HG02870 (cell line): ENCODE data around the gene ZNHIT1.
"Not testable (repeated sequence)": the region's sequence is repeated elsewhere in the genome, so short reads cannot be mapped to it uniquely, and the experiment has no call there.

Source experiments
- ATAC-seq: cut with Tn5 transposase; IDR thresholded peaks from one replicate; pipeline ENCODE4 v1.9.1; 2021; ENCODE audit warnings: mild to moderate bottlenecking, moderate library complexity; ENCODE audit not compliant: unreplicated experiment

The ZNHIT1 gene

GRCh38 chr7:101186844-101187428 lies 31.0 kb upstream of the ZNHIT1 start:
- no peak for ATAC-seq

GRCh38 chr7:101189109-101189508 lies 28.9 kb upstream of the ZNHIT1 start:
- no peak for ATAC-seq

GRCh38 chr7:101195884-101196283 lies 22.1 kb upstream of the ZNHIT1 start:
- no peak for ATAC-seq

- ATAC-seq, result no peak
Measured at GRCh38 chr7:101197991-101198390, 20.0 kb upstream of the ZNHIT1 start.

GRCh38 chr7:101198476-101198875 lies 19.5 kb upstream of the ZNHIT1 start:
- ATAC-seq, result no peak

- ATAC-seq, result not testable (repeated sequence)
Measured at GRCh38 chr7:101199522-101199921, 18.4 kb upstream of the ZNHIT1 start.

GRCh38 chr7:101200504-101200861 lies 17.5 kb upstream of the ZNHIT1 start:
- no peak for ATAC-seq

- ATAC-seq, result no peak
Measured at GRCh38 chr7:101200862-101201599, 16.9 kb upstream of the ZNHIT1 start, which contains the start of gene MOGAT3. TSS of gene MOGAT3 (minus strand) at chr7:101201036. CDS start at chr7:101200854, 182 bp downstream.

- ATAC-seq, result no peak
Measured at GRCh38 chr7:101201695-101202602, 16.0 kb upstream of the ZNHIT1 start.

GRCh38 chr7:101202603-101202918 lies 15.4 kb upstream of the ZNHIT1 start:
- no peak for ATAC-seq

- not testable (repeated sequence) for ATAC-seq
Measured at GRCh38 chr7:101203740-101204738, 13.9 kb upstream of the ZNHIT1 start.

GRCh38 chr7:101205901-101206664 lies 11.9 kb upstream of the ZNHIT1 start:
- no peak for ATAC-seq

GRCh38 chr7:101206665-101207042 lies 11.3 kb upstream of the ZNHIT1 start:
- no peak for ATAC-seq

GRCh38 chr7:101207459-101207858 lies 10.5 kb upstream of the ZNHIT1 start:
- ATAC-seq, result no peak

GRCh38 chr7:101208794-101209193 lies 9.2 kb upstream of the ZNHIT1 start:
- ATAC-seq, result no peak

GRCh38 chr7:101210143-101210542 lies 7.8 kb upstream of the ZNHIT1 start:
- no peak for ATAC-seq

- ATAC-seq, result no peak
Measured at GRCh38 chr7:101211501-101211900, 6.5 kb upstream of the ZNHIT1 start.

GRCh38 chr7:101212014-101212413 lies 6.0 kb upstream of the ZNHIT1 start:
- ATAC-seq, result no peak

GRCh38 chr7:101216001-101216859 lies 1.7 kb upstream of the ZNHIT1 start:
- no peak for ATAC-seq
